Measurements from ENCODE around the gene KIF1B.

DNA sequence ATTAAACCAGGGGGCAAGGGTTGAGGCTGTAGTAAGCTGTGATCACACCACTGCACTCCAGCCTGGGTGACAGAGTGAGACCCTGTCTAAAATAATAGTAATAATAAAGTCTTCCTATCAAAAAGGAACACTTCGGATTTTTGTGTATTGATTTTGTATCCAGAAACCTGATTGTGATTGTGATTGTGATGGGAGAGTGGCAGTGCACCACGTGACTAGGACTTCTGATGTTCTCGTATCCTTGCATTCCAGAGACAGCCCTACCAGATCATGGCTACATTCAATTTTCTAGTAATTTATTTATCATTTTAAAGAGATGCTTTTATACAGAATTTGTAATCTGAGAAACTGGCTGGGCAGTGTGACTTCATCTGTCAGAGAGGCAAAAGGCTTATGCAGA is 2.6 kb upstream of the KIF1B start:
- TF ChIP-seq EP300 (IDR thresholded peaks at IDR 0.05) (no peak), POLR2A (IDR thresholded peaks at IDR 0.05) (no peak), CTCF (IDR thresholded peaks at IDR 0.05) (no peak), POLR2AphosphoS5 (IDR thresholded peaks at IDR 0.05) (no peak)

All from sigmoid colon (tissue), 4 donors.